Vagina (tissue), 2 donors: ENCODE data around the gene GABBR2.

Source experiments
- POLR2A ChIP-seq, 2 donors: fragments of 450-650 bp; IDR thresholded peaks; one replicate each; pipeline ENCODE4 v1.6.1; 2017; ENCODE audit warnings: antibody characterized with exemption in 2 of 2, mild to moderate bottlenecking in 2 of 2, moderate library complexity in 2 of 2
- POLR2AphosphoS5 ChIP-seq, 2 donors: sonication (generic); formaldehyde crosslinking; IDR thresholded peaks; one replicate each; pipeline ENCODE4 v1.9.0; 2017; ENCODE audit warnings: antibody characterized with exemption in 2 of 2, mild to moderate bottlenecking in 2 of 2, low read depth in 1 of 2; ENCODE audit not compliant: insufficient read depth in 1 of 2
- TF ChIP-seq, protein P1 (sequence below), 3 experiments: fragments of 450-650 bp in 2 of 3; fragments of 200-600 bp in 1 of 3; sonication (generic) in 1 of 3; IDR thresholded peaks; one replicate each; pipeline ENCODE4 v1.5.1; 2017 to 2019; ENCODE audit warnings: antibody characterized with exemption in 3 of 3, mild to moderate bottlenecking in 2 of 3, moderate library complexity in 2 of 3

DNA sequence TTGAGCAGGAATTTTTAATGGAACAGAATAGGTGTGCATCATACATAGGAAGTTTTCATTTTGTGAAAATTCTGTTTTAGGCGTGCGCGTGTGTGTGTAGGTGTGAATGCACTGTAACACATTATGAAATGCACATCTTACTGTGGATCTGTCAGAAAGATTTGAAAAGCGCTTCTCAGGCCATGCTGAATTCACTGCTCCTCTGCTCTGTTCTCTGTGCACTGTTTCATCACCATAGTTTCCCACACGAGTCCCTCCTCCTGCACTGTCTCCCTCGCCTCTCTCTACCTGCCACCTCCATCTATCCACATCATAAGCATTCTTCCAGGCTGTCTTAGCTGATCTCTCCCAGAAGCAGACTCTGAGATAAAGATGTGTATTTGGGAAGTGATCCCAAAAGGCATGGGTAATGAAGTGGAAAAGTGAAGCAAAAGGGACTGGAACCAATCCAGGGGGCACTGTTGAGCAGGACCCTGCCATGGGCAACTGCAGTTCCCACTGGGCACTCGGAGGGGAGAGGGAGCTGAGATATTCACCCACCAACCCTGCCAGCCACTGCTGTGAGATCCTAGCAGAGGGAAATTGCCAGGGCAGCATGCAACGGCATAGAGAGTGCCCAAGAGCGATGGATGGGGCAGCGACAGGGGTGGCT, 65.9 kb downstream of the GABBR2 start:
- TF ChIP-seq POLR2A (IDR thresholded peaks at IDR 0.05) (no peak), POLR2AphosphoS5 (IDR thresholded peaks at IDR 0.05; ENCODE audit: insufficient read depth in 1 of 2, low read depth in 1 of 2) (no peak)
- TF ChIP-seq, protein P1, sequence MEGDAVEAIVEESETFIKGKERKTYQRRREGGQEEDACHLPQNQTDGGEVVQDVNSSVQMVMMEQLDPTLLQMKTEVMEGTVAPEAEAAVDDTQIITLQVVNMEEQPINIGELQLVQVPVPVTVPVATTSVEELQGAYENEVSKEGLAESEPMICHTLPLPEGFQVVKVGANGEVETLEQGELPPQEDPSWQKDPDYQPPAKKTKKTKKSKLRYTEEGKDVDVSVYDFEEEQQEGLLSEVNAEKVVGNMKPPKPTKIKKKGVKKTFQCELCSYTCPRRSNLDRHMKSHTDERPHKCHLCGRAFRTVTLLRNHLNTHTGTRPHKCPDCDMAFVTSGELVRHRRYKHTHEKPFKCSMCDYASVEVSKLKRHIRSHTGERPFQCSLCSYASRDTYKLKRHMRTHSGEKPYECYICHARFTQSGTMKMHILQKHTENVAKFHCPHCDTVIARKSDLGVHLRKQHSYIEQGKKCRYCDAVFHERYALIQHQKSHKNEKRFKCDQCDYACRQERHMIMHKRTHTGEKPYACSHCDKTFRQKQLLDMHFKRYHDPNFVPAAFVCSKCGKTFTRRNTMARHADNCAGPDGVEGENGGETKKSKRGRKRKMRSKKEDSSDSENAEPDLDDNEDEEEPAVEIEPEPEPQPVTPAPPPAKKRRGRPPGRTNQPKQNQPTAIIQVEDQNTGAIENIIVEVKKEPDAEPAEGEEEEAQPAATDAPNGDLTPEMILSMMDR (IDR thresholded peaks at IDR 0.05): no peak
